Activated CD4-positive, alpha-beta T cell treated with anti-CD3 and anti-CD28 coated beads for 36 hours (primary cell): Measurements from ENCODE around the gene OIP5. TPM values are rescaled to one million over a fixed set of nuclear protein-coding genes. Genes with fewer than 3 reads are reported as not detected.

Source experiments
- ATAC-seq: fragments of 200-7000 bp; cut with Tn5 transposase; one replicate; pipeline ENCODE4 v1.10.0; 2021; ENCODE audit warnings: mild to moderate bottlenecking, moderate library complexity
- CTCF ChIA-PET: fragments of 350-600 bp; sonication (Branson Sonifier 250); formaldehyde crosslinking; loops from one replicate; lab custom pipeline; 2021; ENCODE audit warnings: antibody characterized with exemption; lab: Charles Lee
- POLR2A ChIA-PET: fragments of 350-600 bp; sonication (Branson Sonifier 250); formaldehyde crosslinking; loops from one replicate; lab custom pipeline; 2021; ENCODE audit warnings: antibody characterized with exemption, inconsistent platforms; lab: Charles Lee
- DNase-seq: peaks from one replicate; pipeline ENCODE4 v3.0.0-alpha.2; 2020
- H3K27ac Mint-ChIP-seq: one replicate; pipeline ENCODE4 v1.8.0; 2021; ENCODE audit warnings: mixed read lengths
- H3K27me3 Mint-ChIP-seq: one replicate; pipeline ENCODE4 v1.8.0; 2021; ENCODE audit warnings: mixed read lengths
- H3K36me3 Mint-ChIP-seq: one replicate; pipeline ENCODE4 v1.8.0; 2021; ENCODE audit warnings: low read depth, mixed read lengths
- H3K4me1 Mint-ChIP-seq: one replicate; pipeline ENCODE4 v1.8.0; 2021; ENCODE audit warnings: mixed read lengths
- H3K4me3 Mint-ChIP-seq: one replicate; pipeline ENCODE4 v1.8.0; 2021; ENCODE audit warnings: mild to moderate bottlenecking, moderate library complexity, mixed read lengths
- H3K9me3 Mint-ChIP-seq: one replicate; pipeline ENCODE4 v1.8.0; 2021; ENCODE audit warnings: low read depth, mixed read lengths
- intact Hi-C, 2 experiments: fragments of 100-400 bp; cut with DNase I in 1 of 2; cut with micrococcal nuclease in 1 of 2; formaldehyde crosslinking; loops; one replicate each; pipeline versions ENCODE4 v1.14.2 to v1.15.1; 2022 to 2024; cut with DNase I, micrococcal nuclease
- total RNA-seq, 2 experiments: library from RNA; stranded (reverse); gene quantifications; one replicate each; pipeline ENCODE4 v1.2.3, GENCODE V29; 2021

OIP5 gene
- total RNA-seq, 2 experiments from 2014 or later: 11.5 to 14.0 TPM

- H3K27ac Mint-ChIP-seq: no peak overlapping the region
- ATAC-seq (no peak), DNase-seq (no peak)
- H3K9me3 Mint-ChIP-seq: no peaks in the 10 kb centered on the region
- intact Hi-C loops: loop anchor here in 1 of 2 experiments (5.0 kb wide), 1 partner anchor 57 kb away; no protein-coding TSS in a partner anchor
- no peaks in the 10 kb centered on the region for H3K27me3 Mint-ChIP-seq
- no peak overlapping the region for H3K4me3 Mint-ChIP-seq
- CTCF ChIA-PET: interaction anchor here (0.6 to 1.0 kb wide), 2 partner anchors 10 to 133 kb away, joined by 3 read pairs; no protein-coding TSS in a partner anchor
- H3K36me3 Mint-ChIP-seq: peaks cover 7% of the 10 kb centered on the region
- POLR2A ChIA-PET: no interaction called here
- H3K4me1 Mint-ChIP-seq: no peaks in the 10 kb centered on the region
These were observed 72.7 kb downstream of the OIP5 start for GRCh38 chr15:41259546-41260189.

Other genes with a start within 250 kb of the OIP5 start
- 10 to 100 TPM; 22.2 to 25.1 TPM for gene INO80, start 216.3 kb downstream of the OIP5 start, total RNA-seq
- not detected for gene EXD1, start 101.8 kb downstream of the OIP5 start, total RNA-seq
- 10 to 100 TPM; 32.7 to 34.5 TPM for gene CHP1, start 101.3 kb downstream of the OIP5 start, total RNA-seq
- 100 to 1,000 TPM; 179 to 206 TPM for gene NUSAP1, start 290 bp upstream of the OIP5 start, total RNA-seq
- 10 to 100 TPM; 16.9 to 27.2 TPM for gene NDUFAF1, start 69.9 kb upstream of the OIP5 start, total RNA-seq
- gene RTF1, start 84.5 kb upstream of the OIP5 start, total RNA-seq: 10 to 100 TPM; 29.4 to 32.3 TPM
- gene ITPKA, start 161.3 kb upstream of the OIP5 start, total RNA-seq: 1 to 10 TPM; 2.5 to 4.2 TPM
- gene LTK, start 181.2 kb upstream of the OIP5 start, total RNA-seq: under 1 TPM in 1 of 2 experiments, not detected in 1; 0.11 TPM
- gene RPAP1, start 211.7 kb upstream of the OIP5 start, total RNA-seq: 10 to 100 TPM; 49.6 to 56.8 TPM
- 1 to 10 TPM; 2.3 to 3.1 TPM for gene TYRO3, start 226.6 kb upstream of the OIP5 start, total RNA-seq